Neural cell (in vitro differentiated cells): ENCODE results near the gene TSPAN32. TPM values are rescaled to one million over a fixed set of nuclear protein-coding genes. Genes with fewer than 3 reads are reported as not detected.

ENCODE experiments used
- H2AFZ ChIP-seq: fragments of 200-600, 300-800 bp; sonication (generic), shearing (Covaris generic); 2 replicates; pipeline ENCODE4 v1.6.0; 2014; ENCODE audit warnings: low read depth, mild to moderate bottlenecking, antibody characterized with exemption, low read length, moderate library complexity
- H3F3A ChIP-seq: fragments of 200-600 bp; shearing (Covaris generic); 2 replicates; pipeline ENCODE4 v1.6.1; 2016; ENCODE audit warnings: mild to moderate bottlenecking, moderate library complexity, mixed read lengths, antibody characterized with exemption, low read length; ENCODE audit not compliant: insufficient read depth, poor library complexity, severe bottlenecking
- H3K27ac ChIP-seq: fragments of 200-600, 300-800 bp; sonication (generic), shearing (Covaris generic); 2 replicates; pipeline ENCODE4 v1.5.1; 2014; ENCODE audit warnings: mild to moderate bottlenecking, low read length, moderate library complexity
- H3K27me3 ChIP-seq: fragments of 300-800, 200-600 bp; sonication (generic), shearing (Covaris generic); 2 replicates; pipeline ENCODE4 v1.6.0; 2014; ENCODE audit warnings: mild to moderate bottlenecking, low read depth, low read length, moderate library complexity; ENCODE audit not compliant: insufficient read depth
- H3K36me3 ChIP-seq: fragments of 300-800, 200-600 bp; sonication (generic), shearing (Covaris generic); 2 replicates; pipeline ENCODE4 v1.5.1; 2014; ENCODE audit warnings: mild to moderate bottlenecking, antibody characterized with exemption, low read length, moderate library complexity; ENCODE audit not compliant: insufficient read depth
- H3K4me2 ChIP-seq: fragments of 300-800, 200-600 bp; sonication (generic), shearing (Covaris generic); 2 replicates; pipeline ENCODE4 v1.6.0; 2014; ENCODE audit warnings: mild to moderate bottlenecking, low read length
- H3K4me3 ChIP-seq: fragments of 300-800, 200-600 bp; sonication (generic), shearing (Covaris generic); 2 replicates; pipeline ENCODE4 v1.5.1; 2014; ENCODE audit warnings: mild to moderate bottlenecking, low read length, moderate library complexity
- H3K79me2 ChIP-seq: fragments of 200-600 bp; shearing (Covaris generic); replicated peaks from 2 replicates; pipeline ENCODE4 v1.6.0; 2014; ENCODE audit warnings: mild to moderate bottlenecking, low read length, moderate library complexity; ENCODE audit not compliant: insufficient read depth
- H3K9ac ChIP-seq: fragments of 300-800, 200-600 bp; sonication (generic), shearing (Covaris generic); 2 replicates; pipeline ENCODE4 v1.6.1; 2016; ENCODE audit warnings: mild to moderate bottlenecking, low read length, mixed read lengths
- H3K9me2 ChIP-seq: fragments of 200-600 bp; shearing (Covaris generic); 2 replicates; pipeline ENCODE4 v1.6.1; 2016; ENCODE audit warnings: mild to moderate bottlenecking, low read length, mixed read lengths; ENCODE audit not compliant: insufficient read depth
- H3K9me3 ChIP-seq: fragments of 200-600, 300-800 bp; sonication (generic), shearing (Covaris generic); 2 replicates; pipeline ENCODE4 v1.6.1; 2016; ENCODE audit warnings: mild to moderate bottlenecking, mixed run types, low read length, moderate library complexity, mixed read lengths
- H4K20me1 ChIP-seq: fragments of 200-600 bp; shearing (Covaris generic); 2 replicates; pipeline ENCODE4 v1.6.1; 2016; ENCODE audit warnings: mild to moderate bottlenecking, mixed run types; ENCODE audit not compliant: insufficient read depth
- EP300 ChIP-seq: fragments of 450-650 bp; conservative IDR thresholded peaks from 2 replicates; pipeline ENCODE4 v1.6.1; 2014; ENCODE audit warnings: antibody characterized with exemption, mild to moderate bottlenecking, moderate library complexity; ENCODE audit not compliant: poor library complexity, severe bottlenecking
- EZH2 ChIP-seq: fragments of 200-600, 300-800 bp; shearing (Covaris generic), sonication (generic); IDR thresholded peaks from 2 replicates; pipeline ENCODE4 v1.6.1; 2014; ENCODE audit warnings: antibody characterized with exemption, low read length, borderline replicate concordance, mild to moderate bottlenecking; ENCODE audit not compliant: insufficient read depth, poor library complexity, severe bottlenecking
- MXI1 ChIP-seq: fragments of 450-650 bp; conservative IDR thresholded peaks from 2 replicates; pipeline ENCODE4 v1.6.1; 2014; ENCODE audit warnings: antibody characterized with exemption, mild to moderate bottlenecking; ENCODE audit not compliant: poor library complexity, severe bottlenecking
- POLR2AphosphoS5 ChIP-seq: IDR thresholded peaks from 2 replicates; pipeline ENCODE4 v1.6.1; 2012
- RAD21 ChIP-seq: fragments of 450-650 bp; conservative IDR thresholded peaks from 2 replicates; pipeline ENCODE4 v1.6.1; 2014; ENCODE audit warnings: antibody characterized with exemption, mild to moderate bottlenecking, moderate library complexity
- SMC3 ChIP-seq: fragments of 450-650 bp; conservative IDR thresholded peaks from 2 replicates; pipeline ENCODE4 v1.6.1; 2014; ENCODE audit warnings: antibody characterized with exemption, mild to moderate bottlenecking, moderate library complexity; ENCODE audit not compliant: poor library complexity
- TAF1 ChIP-seq: IDR thresholded peaks from 2 replicates; pipeline ENCODE4 v1.6.1; 2012; ENCODE audit warnings: low read depth
- polyA plus RNA-seq: library from polyadenylated mRNA; depleted of rRNA; stranded (reverse); fragments of >200 nt; gene quantifications from 2 replicates; pipeline ENCODE4 v1.2.3, GENCODE V29; 2014
- TF ChIP-seq, protein P1 (sequence below): IDR thresholded peaks from 2 replicates; pipeline ENCODE4 v1.6.1; 2012; ENCODE audit warnings: borderline replicate concordance
- TF ChIP-seq, protein P2 (sequence below): fragments of 450-650 bp; IDR thresholded peaks from 2 replicates; pipeline ENCODE4 v1.5.1; 2014; ENCODE audit warnings: antibody characterized with exemption, mild to moderate bottlenecking, moderate library complexity; ENCODE audit not compliant: poor library complexity, severe bottlenecking

TSPAN32 gene
- polyA plus RNA-seq, 1 donor from 2014 or later: not detected

DNA sequence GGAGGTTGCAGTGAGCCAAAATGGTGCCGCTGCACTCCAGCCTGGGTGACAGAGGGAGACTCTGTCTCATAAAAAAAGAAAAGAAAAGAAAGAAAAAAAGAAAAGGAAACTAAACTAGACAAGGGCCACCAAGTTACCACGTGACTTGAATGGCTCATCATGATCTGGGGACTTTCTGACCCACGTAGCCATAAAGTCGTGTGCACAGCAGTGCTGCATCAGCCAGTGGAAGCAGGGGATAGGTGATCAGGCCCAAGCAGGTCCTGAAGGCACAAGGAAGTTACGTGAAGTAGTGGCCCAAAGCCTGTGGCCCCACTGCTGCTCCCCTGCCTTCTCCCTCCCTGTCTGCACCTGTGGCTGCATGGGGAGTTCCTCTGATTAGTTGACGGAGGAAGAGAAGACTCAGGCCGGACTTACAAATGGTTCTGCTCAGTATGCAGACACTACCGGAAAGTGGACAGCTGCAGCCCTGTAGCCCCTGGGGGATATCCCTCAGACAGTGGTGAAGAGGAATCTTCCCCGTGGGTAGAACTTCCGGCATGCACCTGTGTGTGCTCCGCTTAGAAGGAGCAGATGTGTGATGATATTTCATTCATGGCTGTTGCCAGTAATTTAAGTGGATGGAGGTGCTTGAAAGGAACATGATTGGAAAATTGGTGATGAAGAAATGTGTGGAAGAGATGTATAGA lies 57.1 kb downstream of the TSPAN32 start:
- no peaks in the 10 kb centered on the region for H3K36me3 ChIP-seq
- no peak overlapping the region for H3K9ac ChIP-seq
- no peaks in the 10 kb centered on the region for H4K20me1 ChIP-seq
- no peaks in the 10 kb centered on the region for H3F3A ChIP-seq
- H3K27me3 ChIP-seq: no peaks in the 10 kb centered on the region
- no peaks in the 10 kb centered on the region for H3K9me3 ChIP-seq
- no peak overlapping the region for H3K27ac ChIP-seq
- H3K9me2 ChIP-seq: no peaks in the 10 kb centered on the region
- no peak overlapping the region for H3K4me3 ChIP-seq
- H3K79me2 ChIP-seq: no peaks in the 10 kb centered on the region
- no peak overlapping the region for H3K4me2 ChIP-seq
- no peak overlapping the region for H2AFZ ChIP-seq
- TF ChIP-seq MXI1: no peak
- TF ChIP-seq, protein P1, sequence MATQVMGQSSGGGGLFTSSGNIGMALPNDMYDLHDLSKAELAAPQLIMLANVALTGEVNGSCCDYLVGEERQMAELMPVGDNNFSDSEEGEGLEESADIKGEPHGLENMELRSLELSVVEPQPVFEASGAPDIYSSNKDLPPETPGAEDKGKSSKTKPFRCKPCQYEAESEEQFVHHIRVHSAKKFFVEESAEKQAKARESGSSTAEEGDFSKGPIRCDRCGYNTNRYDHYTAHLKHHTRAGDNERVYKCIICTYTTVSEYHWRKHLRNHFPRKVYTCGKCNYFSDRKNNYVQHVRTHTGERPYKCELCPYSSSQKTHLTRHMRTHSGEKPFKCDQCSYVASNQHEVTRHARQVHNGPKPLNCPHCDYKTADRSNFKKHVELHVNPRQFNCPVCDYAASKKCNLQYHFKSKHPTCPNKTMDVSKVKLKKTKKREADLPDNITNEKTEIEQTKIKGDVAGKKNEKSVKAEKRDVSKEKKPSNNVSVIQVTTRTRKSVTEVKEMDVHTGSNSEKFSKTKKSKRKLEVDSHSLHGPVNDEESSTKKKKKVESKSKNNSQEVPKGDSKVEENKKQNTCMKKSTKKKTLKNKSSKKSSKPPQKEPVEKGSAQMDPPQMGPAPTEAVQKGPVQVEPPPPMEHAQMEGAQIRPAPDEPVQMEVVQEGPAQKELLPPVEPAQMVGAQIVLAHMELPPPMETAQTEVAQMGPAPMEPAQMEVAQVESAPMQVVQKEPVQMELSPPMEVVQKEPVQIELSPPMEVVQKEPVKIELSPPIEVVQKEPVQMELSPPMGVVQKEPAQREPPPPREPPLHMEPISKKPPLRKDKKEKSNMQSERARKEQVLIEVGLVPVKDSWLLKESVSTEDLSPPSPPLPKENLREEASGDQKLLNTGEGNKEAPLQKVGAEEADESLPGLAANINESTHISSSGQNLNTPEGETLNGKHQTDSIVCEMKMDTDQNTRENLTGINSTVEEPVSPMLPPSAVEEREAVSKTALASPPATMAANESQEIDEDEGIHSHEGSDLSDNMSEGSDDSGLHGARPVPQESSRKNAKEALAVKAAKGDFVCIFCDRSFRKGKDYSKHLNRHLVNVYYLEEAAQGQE: no peak

DNA sequence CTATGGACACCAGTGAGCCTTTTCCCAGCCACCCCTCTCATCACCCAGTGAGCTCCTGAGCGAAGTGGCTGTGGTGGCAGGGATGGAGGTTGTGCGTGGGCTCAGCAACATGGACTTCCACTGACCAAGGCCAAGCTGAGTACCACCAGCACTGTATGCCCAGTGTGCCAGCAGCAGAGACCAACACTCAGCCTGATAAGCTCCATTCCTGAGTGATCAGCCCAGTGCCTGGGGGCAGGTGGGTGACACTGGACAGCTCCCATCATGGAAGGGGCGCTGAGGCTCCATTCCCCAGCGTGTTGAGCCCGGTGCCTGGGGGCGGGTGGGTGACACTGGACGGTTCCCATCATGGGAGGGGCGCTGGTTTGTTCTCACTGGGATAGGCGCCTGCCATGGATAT lies 57.7 kb downstream of the TSPAN32 start:
- Histone ChIP-seq H3K27me3 (no peaks in the 10 kb centered on the region), H3F3A (no peaks in the 10 kb centered on the region), H3K36me3 (no peaks in the 10 kb centered on the region), H3K9ac (no peak overlapping the region), H2AFZ (no peak overlapping the region), H3K4me3 (no peak overlapping the region), H4K20me1 (no peaks in the 10 kb centered on the region), H3K27ac (no peak overlapping the region), H3K9me2 (no peaks in the 10 kb centered on the region), H3K4me2 (no peak overlapping the region), H3K79me2 (no peaks in the 10 kb centered on the region), H3K9me3 (no peaks in the 10 kb centered on the region)
- no peak for TF ChIP-seq SMC3
- TF ChIP-seq EP300: no peak
- no peak for TF ChIP-seq EZH2
- TF ChIP-seq, protein P1: no peak
- no peak for TF ChIP-seq RAD21
- TF ChIP-seq POLR2AphosphoS5: no peak
- TF ChIP-seq MXI1: no peak
- TF ChIP-seq, protein P2, sequence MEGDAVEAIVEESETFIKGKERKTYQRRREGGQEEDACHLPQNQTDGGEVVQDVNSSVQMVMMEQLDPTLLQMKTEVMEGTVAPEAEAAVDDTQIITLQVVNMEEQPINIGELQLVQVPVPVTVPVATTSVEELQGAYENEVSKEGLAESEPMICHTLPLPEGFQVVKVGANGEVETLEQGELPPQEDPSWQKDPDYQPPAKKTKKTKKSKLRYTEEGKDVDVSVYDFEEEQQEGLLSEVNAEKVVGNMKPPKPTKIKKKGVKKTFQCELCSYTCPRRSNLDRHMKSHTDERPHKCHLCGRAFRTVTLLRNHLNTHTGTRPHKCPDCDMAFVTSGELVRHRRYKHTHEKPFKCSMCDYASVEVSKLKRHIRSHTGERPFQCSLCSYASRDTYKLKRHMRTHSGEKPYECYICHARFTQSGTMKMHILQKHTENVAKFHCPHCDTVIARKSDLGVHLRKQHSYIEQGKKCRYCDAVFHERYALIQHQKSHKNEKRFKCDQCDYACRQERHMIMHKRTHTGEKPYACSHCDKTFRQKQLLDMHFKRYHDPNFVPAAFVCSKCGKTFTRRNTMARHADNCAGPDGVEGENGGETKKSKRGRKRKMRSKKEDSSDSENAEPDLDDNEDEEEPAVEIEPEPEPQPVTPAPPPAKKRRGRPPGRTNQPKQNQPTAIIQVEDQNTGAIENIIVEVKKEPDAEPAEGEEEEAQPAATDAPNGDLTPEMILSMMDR: no peak
- TF ChIP-seq TAF1: no peak
